Nephron (organoid): ENCODE measurements around the gene FGF13.

ENCODE experiments used
- H3K27ac Mint-ChIP-seq, 3 experiments: 2 replicates each; pipeline ENCODE4 v1.8.0; 2020; ENCODE audit warnings: mixed read lengths in 3 of 3, mild to moderate bottlenecking in 2 of 3, moderate library complexity in 1 of 3
- H3K27me3 Mint-ChIP-seq: 2 replicates; pipeline ENCODE4 v1.8.0; 2021; ENCODE audit warnings: low read depth, mild to moderate bottlenecking, moderate library complexity, mixed read lengths
- H3K36me3 Mint-ChIP-seq: 2 replicates; pipeline ENCODE4 v1.8.0; 2020; ENCODE audit warnings: low read depth, mixed read lengths
- H3K4me1 Mint-ChIP-seq: 2 replicates; pipeline ENCODE4 v1.8.0; 2020; ENCODE audit warnings: mixed read lengths
- H3K4me3 Mint-ChIP-seq, 3 experiments: 2 replicates each; pipeline ENCODE4 v1.8.0; 2020; ENCODE audit warnings: mild to moderate bottlenecking in 3 of 3, mixed read lengths in 3 of 3, moderate library complexity in 2 of 3
- H3K9me3 Mint-ChIP-seq: 2 replicates; pipeline ENCODE4 v1.8.0; 2020; ENCODE audit warnings: mixed read lengths
- CTCF ChIP-seq, 3 experiments: fragments of 200-600 bp; sonication (generic); IDR thresholded peaks; one replicate each; pipeline ENCODE4 v1.5.0; 2021; ENCODE audit warnings: antibody characterized with exemption in 3 of 3; ENCODE audit not compliant: unreplicated experiment in 3 of 3

FGF13 gene

GRCh38 chrX:138745196-138745595, 33.7 kb upstream of the FGF13 start:
- peak; percentile 68 to 75 (median 75) for TF ChIP-seq CTCF (IDR thresholded peaks at IDR 0.05; ENCODE audit: unreplicated experiment in 3 of 3)
- H3K9me3 Mint-ChIP-seq, result no peaks in the 10 kb centered on the region
- peaks cover 4% of the 10 kb centered on the region for H3K4me1 Mint-ChIP-seq
- no peak overlapping the region for H3K4me3 Mint-ChIP-seq
- no peak overlapping the region for H3K27ac Mint-ChIP-seq
- no peaks in the 10 kb centered on the region for H3K27me3 Mint-ChIP-seq
- H3K36me3 Mint-ChIP-seq, result no peaks in the 10 kb centered on the region

DNA sequence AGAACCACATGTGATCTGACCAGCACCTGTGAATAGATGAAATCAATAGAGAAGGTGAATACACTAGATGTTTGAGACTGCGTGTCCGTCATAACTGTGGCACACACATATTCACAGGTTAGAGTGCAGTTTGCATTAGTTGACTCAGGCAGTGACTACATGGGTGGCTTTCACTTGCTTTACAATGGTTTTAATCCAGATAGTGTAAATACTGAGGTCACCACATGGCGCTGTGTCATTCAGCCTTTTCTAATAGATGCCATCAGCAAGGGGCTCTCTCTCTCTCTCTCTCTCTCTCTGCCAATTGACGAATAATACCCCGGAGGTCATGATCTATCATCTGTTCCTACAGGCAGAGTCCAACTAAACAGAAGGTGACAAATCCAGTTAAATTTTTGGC, 30.7 kb upstream of the FGF13 start:
- H3K4me3 Mint-ChIP-seq, result no peak overlapping the region
- no peaks in the 10 kb centered on the region for H3K9me3 Mint-ChIP-seq
- no peaks in the 10 kb centered on the region for H3K27me3 Mint-ChIP-seq
- no peak for TF ChIP-seq CTCF (IDR thresholded peaks at IDR 0.05; ENCODE audit: unreplicated experiment in 3 of 3)
- peaks cover 5% of the 10 kb centered on the region for H3K4me1 Mint-ChIP-seq
- H3K36me3 Mint-ChIP-seq, result no peaks in the 10 kb centered on the region
- H3K27ac Mint-ChIP-seq, result no peak overlapping the region

DNA sequence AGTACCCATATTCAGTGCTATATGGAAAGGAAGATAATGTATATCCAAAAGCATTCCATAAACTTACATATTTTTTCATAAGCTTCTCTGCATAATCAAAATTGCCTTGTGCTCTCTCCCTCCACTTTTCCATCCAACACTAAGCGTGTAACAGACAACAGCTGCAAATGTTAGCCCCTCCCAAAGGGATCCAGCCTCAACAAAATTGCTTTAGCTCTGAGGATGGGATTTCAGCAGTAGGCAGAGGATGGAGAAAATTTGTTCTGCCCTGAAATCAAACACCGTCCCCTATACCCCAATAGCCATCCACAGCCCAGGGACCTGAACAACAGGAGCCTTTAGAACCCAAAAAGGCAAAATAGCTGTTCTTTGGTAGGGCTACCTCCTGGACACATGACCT, 28.8 kb upstream of the FGF13 start:
- H3K9me3 Mint-ChIP-seq, result no peaks in the 10 kb centered on the region
- no peaks in the 10 kb centered on the region for H3K27me3 Mint-ChIP-seq
- H3K4me1 Mint-ChIP-seq, result peaks cover 12% of the 10 kb centered on the region

GRCh38 chrX:138723301-138723700, 11.8 kb upstream of the FGF13 start:
- Mint-ChIP-seq H3K4me3 (no peak overlapping the region), H3K27me3 (peaks cover 4% of the 10 kb centered on the region), H3K27ac (no peak overlapping the region), H3K9me3 (peaks cover 2% of the 10 kb centered on the region), H3K4me1 (no peaks in the 10 kb centered on the region), H3K36me3 (no peaks in the 10 kb centered on the region)
- no peak for TF ChIP-seq CTCF (IDR thresholded peaks at IDR 0.05; ENCODE audit: unreplicated experiment in 3 of 3)

More for the DNA sequence above, 28.8 kb upstream of the FGF13 start:
- Mint-ChIP-seq H3K4me3 (peak overlapping the region in 1 of 3 experiments; percentile 50), H3K27ac (peak overlapping the region; percentile 31 to 52 (median 44)), H3K36me3 (no peaks in the 10 kb centered on the region)
- no peak for TF ChIP-seq CTCF (IDR thresholded peaks at IDR 0.05; ENCODE audit: unreplicated experiment in 3 of 3)

DNA sequence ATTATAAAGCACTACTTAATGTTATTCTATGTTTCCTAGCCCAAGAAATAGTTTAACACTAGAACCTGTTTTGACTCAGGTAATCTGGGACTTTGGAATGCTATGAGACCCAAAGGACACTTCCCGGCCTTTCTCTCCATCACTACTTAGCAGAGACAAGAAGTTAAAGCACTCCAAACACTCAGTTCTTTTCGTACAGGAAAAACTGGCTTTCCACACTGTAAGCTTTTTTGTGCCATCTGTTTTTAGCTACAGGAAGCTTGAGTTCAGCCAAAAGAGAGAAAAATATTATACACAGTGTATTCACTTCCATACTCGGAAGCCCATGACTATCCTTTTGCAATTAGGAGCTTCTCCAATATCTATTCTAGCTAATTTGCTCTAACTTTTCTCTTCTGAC, 7.9 kb upstream of the FGF13 start:
- no peak overlapping the region for H3K27ac Mint-ChIP-seq
- H3K4me1 Mint-ChIP-seq, result peaks cover 7% of the 10 kb centered on the region
- H3K36me3 Mint-ChIP-seq, result no peaks in the 10 kb centered on the region
- TF ChIP-seq CTCF (IDR thresholded peaks at IDR 0.05; ENCODE audit: unreplicated experiment in 3 of 3), result no peak
- H3K4me3 Mint-ChIP-seq, result no peak overlapping the region
- peaks cover 2% of the 10 kb centered on the region for H3K9me3 Mint-ChIP-seq
- H3K27me3 Mint-ChIP-seq, result peaks cover 4% of the 10 kb centered on the region

- no peak overlapping the region for H3K27ac Mint-ChIP-seq
- peaks cover 4% of the 10 kb centered on the region for H3K27me3 Mint-ChIP-seq
- no peak for TF ChIP-seq CTCF (IDR thresholded peaks at IDR 0.05; ENCODE audit: unreplicated experiment in 3 of 3)
- no peak overlapping the region for H3K4me3 Mint-ChIP-seq
- peaks cover 2% of the 10 kb centered on the region for H3K9me3 Mint-ChIP-seq
- H3K4me1 Mint-ChIP-seq, result peaks cover 7% of the 10 kb centered on the region
- H3K36me3 Mint-ChIP-seq, result no peaks in the 10 kb centered on the region
Measured at GRCh38 chrX:138718941-138719340, 7.4 kb upstream of the FGF13 start.
